HG02943 (cell line): ENCODE measurements around the gene CDK15.

Experiments
- ATAC-seq: cut with Tn5 transposase; IDR thresholded peaks from one replicate; pipeline ENCODE4 v1.9.1; 2021; ENCODE audit warnings: mild to moderate bottlenecking, low read depth, moderate library complexity; ENCODE audit not compliant: unreplicated experiment

Gene CDK15

DNA sequence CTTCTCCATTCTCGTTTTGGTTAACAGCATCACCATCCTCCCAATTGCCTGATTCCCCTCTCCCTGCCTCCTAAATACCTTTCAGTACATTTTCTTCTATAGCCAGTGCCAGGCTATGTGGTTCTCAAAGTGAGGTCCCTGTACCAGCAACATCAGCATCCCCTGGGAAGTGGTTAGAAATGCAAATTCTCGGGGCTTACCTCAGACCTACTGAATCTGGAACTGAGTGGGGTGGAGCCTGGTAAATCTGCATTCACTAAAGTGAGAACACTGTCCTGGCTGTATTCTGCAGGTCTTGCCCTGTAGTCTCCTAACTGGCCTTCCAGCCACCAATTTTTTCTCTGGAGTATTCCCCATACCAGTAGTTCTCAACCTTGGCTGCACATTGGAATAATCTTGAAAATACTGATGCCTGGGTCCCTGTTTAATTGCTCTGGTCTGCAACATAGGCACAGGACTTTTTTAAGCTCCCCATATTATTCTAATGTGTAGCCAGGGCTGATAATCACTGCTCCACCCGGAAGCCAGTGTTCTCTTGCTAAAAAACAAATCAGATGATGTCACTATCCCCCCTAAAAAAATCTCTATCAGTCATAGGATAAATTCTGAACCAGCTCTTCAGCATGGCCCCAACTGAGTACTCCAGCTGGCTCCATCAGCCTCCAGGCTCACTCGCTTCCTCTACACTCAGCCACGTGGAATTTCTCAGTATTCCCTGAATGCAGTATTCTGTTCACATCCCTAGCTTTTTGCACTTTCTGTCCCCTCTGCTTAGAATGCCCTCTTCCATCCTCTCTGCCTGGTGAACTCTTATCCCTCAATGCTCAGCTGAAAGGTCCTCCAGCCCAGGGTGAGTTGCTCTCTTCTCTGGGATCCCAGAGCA, 98.4 kb downstream of the CDK15 start:
- peak; percentile 92 for ATAC-seq

DNA sequence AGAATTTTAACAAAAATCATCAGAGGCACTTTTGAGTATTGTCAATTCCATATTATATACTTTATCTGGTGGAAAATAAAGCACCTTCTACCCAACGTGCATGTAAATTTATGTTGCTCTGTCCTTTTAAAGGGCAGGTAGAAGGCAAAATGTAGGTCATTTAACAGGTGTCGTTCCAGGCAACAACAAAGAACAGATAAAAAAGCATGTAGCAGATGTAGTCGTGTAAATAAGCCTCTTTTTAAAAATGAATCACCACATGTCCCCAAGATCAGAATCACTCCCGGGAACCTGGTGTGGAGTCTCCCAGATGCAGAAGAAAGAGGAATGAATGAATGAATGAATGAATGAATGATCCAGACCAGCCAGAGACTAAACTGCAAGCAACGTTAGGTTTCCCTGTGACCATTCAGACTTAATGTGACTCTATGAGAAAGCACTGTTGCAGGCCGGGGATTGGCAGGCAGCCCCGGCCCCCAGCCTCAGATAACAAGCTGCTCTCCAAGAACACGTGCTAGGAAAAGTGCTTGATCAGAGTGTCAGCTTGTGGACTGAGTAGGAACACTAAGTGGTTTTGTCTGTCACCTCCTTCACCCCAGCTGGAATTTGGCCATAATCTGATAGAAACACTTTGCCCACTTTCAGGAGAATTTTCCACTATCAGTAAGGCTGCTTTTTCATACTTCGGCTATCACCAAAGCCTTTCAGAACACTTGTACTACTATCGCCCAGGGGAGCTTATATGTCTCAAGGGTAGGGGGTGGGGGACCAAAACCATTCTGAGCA, 100.6 kb downstream of the CDK15 start:
- ATAC-seq, result no peak

DNA sequence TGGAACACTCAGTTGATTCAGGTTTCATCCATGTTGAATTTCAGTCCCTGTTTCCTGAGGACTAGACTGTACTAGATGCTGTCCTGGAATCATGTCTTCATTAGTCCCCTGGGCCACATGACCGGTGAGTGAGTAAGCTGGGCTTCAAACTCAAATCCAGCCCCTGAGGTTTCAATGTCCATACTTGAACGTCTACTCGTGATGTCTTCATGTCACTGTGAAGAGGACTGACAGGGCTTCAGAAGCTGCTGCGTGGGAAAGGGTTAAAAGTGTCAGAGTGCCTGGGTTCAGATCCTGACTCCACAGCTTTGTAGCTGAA, 101.2 kb downstream of the CDK15 start:
- ATAC-seq, result no peak

DNA sequence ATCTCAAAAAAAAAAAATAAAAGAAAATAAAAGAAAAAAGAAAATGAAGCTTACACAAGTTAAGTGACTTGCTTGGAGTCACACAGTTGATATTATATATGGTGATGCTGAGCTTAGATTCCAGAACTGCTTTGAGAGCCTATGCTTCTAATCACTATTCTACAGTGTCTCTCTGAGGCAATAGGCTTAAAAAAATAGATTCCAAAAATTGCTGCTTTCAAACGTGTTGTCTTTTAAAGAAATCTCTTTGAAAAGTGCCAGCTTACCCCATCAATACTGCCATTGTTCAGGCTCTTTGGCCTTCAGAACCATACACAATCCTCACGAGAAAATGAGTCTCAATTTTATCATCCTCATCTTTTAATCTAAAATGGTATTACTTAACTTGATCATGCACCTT, 102.6 kb downstream of the CDK15 start:
- ATAC-seq, result no peak

DNA sequence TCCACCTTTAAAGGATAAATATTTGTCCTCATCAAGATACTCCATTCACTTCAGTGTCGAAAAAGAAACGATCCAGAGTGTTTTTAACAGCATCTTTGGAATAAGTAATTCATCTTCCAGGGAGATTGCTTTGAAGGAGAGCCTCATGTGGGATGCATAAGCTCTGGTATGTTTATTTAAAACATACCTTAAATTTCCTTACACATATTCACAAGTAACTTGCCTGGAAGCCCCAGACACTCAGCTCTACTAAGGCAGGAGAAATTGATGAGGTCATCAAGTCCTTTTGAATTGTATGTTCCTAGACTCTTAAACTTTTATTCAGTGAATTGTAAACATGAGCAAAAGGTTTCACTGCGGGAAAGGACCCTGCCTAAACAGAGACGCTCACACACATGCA, 103.0 kb downstream of the CDK15 start:
- ATAC-seq, result no peak

DNA sequence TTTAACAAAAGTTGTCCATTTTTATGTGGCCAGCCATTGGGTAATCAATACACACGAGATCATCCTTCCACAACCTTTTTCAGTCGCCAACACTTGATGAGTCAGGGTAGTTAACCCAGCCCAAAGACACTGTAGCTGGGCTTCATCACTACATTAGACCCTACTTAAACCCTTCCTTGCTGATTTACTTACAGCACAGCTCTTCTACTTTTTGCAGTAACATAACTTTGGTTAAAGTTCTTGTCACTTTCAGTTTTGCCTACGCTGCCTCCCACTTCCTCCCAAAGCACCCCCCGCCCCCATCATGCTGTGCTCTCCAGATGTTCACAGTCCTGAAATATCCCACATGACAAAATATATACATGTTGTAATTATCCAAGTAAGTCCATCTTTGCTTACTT, 103.6 kb downstream of the CDK15 start:
- ATAC-seq, result no peak

DNA sequence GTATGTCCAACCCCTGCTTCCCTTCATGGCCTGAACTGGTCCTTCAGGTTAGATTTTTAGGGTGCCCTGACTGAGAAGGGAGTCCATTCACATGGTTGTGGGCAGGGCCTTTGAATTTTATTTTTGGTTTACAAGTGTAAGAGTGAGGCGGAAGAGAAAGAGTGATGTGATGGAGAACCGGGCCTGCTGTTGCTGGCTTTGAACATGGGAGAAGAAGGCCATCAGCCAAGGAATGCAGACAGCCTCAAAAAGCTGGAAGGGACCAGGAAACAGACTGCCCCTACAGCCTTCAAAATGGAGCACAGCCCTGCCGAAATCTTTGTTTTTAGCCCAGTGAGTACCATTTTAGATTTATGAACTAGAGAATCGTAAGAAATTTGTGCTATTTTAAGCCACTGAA, 105.0 kb downstream of the CDK15 start:
- no peak for ATAC-seq

DNA sequence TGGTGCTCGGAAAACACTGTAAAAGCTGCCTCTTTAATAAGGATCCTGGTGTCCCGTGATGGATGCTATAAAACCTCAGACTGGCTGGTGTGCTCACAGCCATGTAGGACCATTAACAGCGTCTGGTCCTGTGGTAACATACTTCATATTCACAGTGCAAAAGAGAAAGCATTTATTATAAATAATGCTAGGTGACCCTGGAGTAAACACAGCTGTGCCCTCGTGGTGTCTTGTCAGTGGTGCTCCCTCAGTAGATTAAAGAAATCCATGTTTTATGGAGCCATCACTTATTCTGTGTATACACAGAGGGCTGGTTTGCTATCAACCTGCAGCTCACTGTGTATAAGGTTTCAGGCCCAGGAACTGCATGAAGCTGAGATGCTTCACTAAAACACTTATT, 106.9 kb downstream of the CDK15 start:
- no peak for ATAC-seq

DNA sequence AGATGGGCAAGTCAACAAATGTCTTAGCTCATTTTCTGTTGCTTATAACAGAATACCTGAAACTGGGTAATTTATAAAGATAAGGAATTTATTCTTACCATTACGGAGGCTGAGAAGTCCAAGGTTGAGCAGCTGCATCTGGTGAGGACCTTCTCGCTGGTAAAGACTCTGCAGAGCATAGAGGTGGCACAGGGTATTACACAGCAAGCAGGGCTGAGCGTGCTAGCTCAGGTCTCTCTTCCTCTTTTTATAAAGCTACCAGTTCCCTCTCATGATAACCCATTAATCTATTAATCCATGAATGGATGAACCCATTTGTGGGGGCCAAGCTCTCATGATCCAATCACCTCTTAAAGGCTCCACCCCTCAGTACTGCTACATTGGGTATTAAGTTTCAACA, 109.1 kb downstream of the CDK15 start:
- no peak for ATAC-seq

DNA sequence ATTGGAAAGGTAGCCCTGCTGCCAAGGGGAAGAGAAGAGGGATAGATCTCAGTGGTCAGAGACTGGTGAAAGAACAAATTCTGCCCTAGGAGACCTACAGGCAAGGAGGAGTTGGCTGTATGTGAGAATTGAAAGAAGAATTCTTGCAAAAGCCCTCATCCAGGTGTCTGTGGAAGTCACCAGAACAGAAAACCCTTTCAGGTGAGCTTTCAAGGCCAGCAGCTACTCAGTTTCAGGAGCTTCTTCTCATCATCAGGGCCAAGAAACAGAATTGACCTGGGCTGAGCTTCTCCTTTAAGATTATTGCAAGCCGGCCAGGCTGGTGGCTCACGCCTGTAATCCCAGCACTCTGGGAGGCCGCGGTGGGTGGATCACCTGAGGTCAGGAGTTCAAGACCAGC, 110.2 kb downstream of the CDK15 start:
- no peak for ATAC-seq

DNA sequence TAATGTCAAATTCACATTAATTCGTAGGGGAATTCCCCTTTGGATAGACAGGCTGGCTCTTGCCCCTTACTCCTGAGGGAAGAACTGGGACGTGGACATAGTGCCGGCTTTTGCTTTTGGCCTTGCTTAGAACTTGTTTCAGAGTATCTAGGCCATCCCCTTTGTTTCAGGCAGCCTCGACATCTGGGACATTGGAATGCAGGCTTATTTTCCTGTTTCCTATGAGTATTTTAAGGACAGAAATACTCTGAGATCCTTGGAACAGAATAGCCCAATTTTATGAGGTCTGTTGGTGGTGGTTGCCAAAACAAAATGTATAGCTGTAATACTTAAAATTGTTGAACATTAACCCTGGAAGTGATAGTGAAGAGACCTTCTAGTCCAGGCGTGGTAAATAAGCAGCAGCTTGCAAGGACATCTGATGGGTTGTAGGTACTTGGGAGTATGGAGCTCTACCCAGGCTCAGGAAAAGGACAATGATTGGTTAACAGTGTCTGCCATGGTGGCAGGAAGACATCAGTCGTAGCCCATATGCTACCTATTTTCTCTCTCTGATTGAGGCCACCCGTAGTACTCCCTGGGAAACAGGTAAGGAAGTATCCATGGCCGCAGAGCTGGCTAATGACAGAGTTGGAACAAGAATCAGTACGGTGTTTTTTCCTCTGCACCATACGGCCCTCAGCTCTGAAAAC, 112.4 kb downstream of the CDK15 start:
- no peak for ATAC-seq

DNA sequence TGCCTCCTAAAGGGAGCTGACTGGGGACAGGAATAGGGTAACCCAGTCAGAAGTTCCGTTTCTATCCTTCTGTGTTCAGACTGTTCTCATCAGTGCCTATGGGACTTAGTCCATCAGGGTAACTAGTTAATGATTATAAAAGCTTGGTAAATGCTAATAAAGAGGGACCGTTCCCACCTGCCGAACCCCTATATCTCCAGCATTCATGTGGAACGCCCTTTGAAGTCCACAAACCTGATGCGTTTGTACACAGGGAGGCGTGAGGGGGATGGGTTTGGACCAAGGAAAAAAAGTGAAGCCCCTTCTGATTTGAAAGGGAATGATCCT, 112.9 kb downstream of the CDK15 start:
- no peak for ATAC-seq

DNA sequence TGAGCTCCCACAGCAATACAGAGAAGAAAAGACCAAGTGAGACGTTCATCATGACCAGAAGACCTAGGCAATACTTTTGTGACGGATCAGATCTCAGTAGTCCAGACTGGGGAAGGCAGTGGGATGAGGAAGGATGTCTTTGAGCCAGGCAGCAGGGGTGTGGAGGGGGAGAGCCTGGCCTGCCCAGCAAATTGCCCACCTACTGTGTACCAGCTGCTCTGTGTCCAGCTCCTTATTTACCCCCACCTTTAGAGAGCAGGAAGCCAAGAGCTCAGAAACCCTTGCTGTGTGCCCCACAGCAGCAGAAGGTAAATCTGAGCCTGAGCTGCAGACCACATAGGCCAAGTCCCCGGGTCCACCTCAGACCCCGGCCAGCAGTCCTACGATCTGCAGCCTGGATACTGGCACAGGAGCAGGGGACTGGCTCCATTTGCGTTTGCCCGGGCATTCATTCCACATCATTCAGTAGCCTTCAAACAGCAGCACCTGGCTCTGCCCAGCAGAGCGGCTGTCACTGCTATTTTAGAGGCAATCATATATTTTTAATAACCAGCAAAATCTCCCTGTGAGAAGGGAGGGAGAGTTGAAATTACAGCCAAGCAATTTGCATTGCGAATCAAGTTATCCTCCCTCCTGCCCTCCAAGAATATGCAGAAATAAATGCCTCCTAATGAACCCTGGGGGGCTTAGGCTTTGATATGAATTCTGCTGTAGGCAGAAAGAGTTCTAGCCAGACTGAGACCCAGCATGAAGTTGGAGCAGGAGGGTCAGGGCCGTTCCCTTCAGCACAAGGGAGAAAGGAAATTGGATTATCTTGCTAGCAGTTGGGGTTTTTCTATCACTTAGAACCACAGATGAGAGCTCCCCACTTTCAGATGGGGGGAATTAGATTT, 117.3 kb downstream of the CDK15 start:
- ATAC-seq, result no peak

DNA sequence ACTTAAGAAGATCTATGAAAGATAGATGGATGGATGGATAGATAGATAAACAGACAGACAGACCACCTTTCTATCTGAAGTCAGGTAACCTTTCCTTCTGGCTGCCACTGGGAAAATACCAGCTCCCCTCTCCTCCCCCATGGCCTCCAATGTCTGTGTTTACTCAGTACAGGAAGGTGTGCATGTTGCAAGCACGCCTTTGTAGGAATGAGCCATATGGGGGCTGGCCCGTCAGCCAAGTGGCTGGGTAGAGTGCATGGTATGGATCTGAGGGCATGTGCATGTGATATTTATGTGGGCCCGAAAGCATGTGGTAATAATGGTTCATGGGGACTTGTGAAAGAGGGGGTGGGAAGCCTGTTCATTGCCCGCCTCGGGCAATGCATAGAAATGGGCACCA, 118.1 kb downstream of the CDK15 start:
- no peak for ATAC-seq

DNA sequence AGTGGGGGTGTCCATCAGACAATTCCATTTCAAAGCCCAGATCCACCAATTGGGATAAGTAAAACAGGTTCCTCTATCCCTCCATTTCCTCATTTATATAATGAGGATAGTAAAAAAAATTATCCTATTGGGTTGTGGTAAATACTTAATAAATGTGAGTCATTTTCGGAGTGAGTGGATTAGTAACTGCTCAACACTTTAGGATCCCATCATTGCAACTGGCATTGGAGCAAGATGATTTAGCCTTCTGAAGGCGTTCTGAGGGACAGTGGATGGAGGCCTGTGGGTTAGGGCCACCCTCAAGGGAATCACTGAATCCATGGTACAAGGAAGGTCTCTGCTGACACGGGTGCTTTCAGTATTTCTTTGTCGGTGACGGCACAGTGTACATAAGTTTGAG, 118.7 kb downstream of the CDK15 start:
- no peak for ATAC-seq

DNA sequence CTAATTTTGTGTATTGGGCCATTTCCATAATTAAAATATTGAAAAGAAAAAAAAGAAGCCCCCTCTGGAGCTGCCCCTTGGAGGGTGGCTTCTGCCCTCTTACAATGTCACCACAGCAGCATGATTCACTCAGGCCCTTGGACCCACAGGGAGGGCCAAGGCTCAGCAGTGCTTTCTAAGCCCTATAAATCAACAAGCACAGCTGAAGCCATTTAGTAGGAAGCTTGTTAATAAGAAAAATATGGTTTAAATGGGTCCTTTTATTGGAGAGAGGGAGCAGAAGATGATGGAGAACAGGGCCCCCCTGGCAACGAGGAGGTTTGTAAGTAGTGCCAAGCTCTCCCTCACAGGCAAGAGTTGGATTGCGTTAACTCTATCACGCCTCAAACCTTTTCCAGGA, 119.7 kb downstream of the CDK15 start:
- no peak for ATAC-seq

DNA sequence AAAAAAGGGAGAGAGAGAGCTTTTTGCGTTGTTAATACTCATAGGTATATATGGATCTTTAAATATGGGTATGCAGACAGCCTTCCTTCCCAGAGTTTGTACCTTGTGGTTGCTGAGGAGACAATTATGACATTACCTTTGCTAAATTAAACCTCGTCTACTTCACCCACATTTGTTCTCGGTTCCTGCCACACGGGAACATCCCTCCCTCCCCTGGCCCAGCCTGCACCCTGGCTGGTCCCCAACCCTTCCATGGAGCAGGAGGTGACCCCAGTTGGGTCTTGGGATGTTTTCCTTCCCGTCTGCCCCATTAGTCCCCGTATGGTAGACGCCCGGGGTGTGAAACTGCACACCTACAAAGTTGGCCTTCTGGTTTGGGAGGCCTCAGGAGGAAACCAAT, 122.0 kb downstream of the CDK15 start:
- ATAC-seq, result no peak

DNA sequence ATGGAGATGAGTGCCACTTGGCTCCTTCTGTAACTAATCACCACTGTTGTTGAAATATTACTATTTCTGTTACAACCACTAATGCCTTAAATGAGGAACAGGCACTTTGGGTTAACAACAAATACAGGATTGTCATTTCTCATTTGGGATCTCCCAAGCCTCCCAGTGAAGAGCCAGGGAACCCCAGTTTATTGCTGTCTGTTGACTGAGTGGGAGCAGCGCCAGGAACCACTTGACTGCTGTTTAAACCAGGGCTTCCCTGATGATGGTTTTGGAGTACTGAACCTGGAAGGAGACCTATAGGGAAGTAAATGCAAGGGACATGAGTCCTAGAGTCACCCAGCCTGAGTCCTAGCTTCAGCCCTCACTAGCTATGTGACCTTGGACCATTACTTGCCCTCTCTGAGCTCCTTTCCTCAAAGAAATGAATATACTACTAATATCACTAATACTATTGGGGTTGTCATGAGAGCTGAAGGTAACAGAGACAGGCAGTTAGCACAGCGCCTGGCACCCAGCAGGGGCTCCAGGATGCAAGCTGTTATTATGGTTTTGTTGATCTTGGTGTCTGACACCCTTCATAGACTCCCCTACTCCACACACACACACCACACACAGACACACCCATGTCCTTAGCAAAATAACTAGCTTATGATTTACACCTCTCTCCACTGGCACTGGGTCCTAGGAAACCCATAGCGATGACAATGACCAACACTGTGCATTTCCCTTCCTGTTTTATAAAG, 123.1 kb downstream of the CDK15 start:
- no peak for ATAC-seq

DNA sequence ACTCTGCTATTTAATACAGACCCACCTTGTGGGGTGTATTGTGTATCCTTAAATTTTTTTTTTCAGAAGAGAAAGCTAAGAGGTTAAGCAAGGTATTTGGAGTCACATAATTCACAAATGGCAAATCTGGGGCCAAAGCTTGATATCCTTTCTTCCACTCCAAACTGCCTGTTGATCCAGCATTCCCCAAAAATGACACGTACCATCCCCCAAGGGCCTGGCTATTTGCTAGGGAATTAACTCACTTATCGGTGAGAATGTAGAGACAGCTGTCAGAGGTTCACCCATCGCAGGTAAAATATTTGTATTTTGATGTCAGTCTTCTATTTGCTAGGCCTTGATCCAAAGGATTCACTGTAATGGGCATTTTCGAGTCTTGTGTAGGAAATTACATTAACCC, 123.7 kb downstream of the CDK15 start:
- ATAC-seq, result no peak

DNA sequence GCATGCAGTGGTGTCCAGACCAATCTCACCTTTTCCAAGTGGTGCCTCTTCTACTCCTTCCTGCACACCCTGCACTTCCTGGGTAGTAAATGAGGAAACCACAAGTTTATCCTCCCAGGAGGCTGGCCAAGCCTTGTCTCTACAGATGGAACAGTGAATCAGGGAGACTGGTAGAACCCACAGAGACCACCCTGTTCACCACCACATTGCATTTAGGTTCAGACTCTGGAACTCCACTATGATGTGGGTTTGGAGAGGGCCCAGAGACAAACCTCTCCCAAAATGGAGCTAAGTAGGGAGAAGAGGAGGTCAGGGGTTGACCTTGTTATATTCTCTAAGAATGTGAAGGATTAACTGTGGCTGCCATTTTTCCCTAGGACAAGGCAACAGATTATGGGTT, 124.5 kb downstream of the CDK15 start:
- ATAC-seq, result no peak
